ENCODE measurements around the gene DNAAF5.

- TF ChIP-seq CTCF (conservative IDR thresholded peaks at IDR 0.05; ENCODE audit: low read depth, low read length) (no peak), RFX5 (IDR thresholded peaks at IDR 0.05; ENCODE audit: low read depth, low read length) (no peak), RAD21 (IDR thresholded peaks at IDR 0.05; ENCODE audit: low read length) (no peak), CHD1 (IDR thresholded peaks at IDR 0.05; ENCODE audit: low read depth, low read length) (no peak), MXI1 (IDR thresholded peaks at IDR 0.05; ENCODE audit: borderline replicate concordance, low read depth, low read length) (no peak)
These were observed 56.4 kb downstream of the DNAAF5 start for GRCh38 chr7:782718-783449.
